ENCODE results near the gene FIZ1. TPM values are rescaled to one million over a fixed set of nuclear protein-coding genes. Genes with fewer than 3 reads are reported as not detected.

FIZ1 gene, protein sequence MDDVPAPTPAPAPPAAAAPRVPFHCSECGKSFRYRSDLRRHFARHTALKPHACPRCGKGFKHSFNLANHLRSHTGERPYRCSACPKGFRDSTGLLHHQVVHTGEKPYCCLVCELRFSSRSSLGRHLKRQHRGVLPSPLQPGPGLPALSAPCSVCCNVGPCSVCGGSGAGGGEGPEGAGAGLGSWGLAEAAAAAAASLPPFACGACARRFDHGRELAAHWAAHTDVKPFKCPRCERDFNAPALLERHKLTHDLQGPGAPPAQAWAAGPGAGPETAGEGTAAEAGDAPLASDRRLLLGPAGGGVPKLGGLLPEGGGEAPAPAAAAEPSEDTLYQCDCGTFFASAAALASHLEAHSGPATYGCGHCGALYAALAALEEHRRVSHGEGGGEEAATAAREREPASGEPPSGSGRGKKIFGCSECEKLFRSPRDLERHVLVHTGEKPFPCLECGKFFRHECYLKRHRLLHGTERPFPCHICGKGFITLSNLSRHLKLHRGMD
- total RNA-seq: 6.9 and 7.9 TPM in 2 replicates

DNA sequence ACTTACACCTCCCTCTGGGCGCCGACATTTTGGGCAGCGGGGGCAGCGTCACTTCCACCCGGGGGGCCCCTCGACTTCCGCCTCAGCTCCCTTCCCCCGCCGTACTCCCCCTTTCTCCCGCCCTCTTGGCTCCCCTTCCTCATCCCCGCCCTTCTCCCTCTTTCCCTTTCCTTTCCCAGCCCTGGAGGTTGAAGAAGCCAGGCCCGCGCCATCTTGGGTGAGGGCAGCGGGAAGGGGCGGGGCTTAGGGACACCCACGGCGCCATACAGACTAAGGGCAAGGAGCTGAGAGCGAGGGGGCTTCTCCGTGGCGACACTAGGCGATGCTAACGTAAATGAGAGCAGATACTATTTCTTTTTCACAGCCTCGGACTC lies at the start of gene FIZ1:
Gene FIZ1, minus strand, starts transcription at position 50 of the 374 bp plus-strand sequence. CDS start 1,652 bp downstream, outside the sequence.

DNA sequence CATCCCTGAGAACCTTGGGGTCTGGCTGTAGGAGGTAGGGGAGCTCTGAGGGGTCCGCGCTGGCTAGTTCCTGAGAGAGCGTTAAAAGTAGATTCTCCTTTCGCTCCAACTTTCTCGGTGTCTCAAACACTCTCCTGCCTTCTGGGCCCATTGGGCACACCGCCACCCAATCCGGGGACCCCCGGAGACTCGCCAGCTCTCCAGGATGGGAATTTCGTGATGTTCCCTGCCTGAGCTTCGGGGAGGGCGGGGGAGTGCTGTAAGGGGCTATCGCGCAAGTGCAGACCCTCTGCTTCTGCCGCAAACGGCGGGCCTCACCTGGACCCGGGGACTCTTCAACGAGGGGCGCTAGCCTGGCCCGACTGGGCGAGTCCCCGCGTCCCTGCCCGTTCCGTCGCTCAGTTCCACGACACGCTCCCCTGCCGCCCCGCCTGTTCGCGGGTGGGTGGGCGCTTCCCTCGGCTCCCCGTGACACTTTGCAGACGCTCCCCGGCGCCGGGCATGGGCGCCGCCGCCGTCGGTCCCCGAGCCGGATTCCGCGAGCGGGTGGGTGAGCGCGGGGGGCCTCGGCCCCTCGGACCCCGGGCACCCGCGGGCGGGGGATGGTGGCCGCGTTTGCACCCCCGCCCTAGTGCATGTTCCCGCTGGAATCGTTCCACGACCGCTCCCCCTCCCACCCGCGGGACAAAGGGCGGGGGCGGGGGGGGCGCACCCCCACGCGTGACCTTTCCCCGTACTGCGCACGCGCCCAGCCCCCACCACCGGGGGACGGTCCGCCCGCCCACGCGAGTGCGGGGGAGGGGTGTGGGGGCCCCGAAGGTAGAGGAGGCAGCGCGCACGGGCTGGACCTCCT lies 48.6 kb upstream of the FIZ1 start, which contains the start of gene CCDC106:
Gene CCDC106, plus strand, starts transcription at position 481 of the 853 bp plus-strand sequence. CDS start 835 bp downstream, outside the sequence.

DNA sequence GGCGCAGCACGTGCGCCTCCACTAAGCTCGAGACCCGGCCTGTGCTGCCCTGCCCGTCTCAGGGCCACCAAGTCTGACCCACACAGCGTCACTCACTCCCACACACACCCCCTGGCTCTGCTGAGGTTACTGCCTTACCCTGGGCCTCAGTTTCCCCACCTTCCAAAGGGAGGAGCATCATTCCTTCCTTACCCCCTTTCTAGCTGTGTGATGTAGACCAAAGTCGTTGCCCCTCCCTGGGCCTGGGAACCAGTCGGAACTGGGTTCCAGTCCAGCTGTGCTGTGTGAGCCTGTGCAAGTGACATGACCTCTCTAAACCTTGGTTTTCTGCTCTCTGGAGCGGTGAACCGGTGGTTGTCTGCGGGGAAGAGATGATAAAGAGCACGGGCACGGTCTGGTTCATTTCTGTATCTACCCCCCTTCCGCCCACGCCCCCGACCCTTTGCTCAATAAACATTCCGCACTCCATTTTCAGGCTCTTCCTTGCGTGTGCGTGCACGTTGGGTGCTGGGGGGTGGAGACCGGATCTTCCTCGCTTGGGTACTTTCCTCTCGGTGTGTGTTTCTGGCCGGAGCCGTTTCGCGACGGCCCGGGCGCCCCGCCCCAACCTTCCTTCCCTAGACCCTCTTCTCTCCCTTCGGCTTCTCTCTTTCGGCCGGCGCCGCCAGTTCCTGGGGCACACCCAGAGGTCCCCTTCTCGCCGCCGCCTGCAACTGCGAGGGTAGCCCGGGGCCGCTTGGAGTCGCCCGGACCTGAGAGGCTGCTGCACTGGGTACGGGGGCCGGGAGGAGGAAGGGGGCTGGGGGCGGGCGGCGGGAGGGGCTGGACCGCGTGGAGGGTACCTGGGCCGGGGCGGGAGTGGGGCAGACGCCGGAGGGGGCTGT lies 43.9 kb upstream of the FIZ1 start, which contains the start of gene ZNF581:
Gene ZNF581, plus strand, starts transcription at position 647 of the 884 bp plus-strand sequence. CDS start 923 bp downstream, outside the sequence.

DNA sequence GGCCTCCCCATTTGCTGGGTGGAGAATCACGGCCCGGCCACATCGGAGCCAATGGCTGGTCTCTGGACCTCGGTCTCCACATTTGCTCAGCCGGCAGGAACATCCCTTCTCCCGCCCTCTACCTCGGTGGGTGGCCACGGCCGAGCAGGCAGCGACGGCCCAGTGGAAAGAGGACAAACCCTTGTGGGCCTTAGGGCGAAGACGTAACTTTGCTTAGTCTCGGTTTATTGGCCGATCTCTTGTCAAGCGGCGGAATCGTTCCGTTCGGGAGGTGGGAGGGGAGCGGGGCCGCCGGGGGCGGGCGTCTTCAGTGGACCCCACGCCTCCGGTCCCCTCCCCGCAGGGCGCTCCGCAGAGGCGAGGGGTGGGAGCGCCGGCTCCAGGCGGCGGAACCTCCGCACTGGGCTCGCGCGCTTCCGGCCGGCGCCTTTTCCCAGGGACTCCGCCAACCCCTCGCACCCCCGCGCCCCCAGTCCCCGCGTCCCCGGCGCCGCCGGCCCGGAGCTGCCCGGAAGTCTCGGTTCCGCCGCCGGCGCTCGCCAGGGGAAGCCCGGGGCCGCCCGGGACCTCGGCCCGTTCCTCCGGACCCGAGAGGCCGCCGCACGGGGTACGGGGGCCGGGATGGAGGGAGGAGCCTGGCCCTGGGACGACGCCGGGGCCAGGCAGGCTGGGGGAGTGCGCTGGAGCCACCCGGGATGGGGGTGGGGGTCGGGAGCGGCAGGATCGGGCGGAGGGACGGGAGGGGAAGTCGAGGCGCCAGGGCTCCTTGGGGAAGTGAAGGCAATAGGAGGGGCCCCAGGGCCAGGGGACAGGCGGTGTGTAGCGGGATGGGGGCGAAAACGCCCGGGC lies 41.5 kb upstream of the FIZ1 start, which contains the start of gene ZNF580:
Gene ZNF580, plus strand, starts transcription at position 426 of the 849 bp plus-strand sequence. CDS start 1,507 bp downstream, outside the sequence.

DNA sequence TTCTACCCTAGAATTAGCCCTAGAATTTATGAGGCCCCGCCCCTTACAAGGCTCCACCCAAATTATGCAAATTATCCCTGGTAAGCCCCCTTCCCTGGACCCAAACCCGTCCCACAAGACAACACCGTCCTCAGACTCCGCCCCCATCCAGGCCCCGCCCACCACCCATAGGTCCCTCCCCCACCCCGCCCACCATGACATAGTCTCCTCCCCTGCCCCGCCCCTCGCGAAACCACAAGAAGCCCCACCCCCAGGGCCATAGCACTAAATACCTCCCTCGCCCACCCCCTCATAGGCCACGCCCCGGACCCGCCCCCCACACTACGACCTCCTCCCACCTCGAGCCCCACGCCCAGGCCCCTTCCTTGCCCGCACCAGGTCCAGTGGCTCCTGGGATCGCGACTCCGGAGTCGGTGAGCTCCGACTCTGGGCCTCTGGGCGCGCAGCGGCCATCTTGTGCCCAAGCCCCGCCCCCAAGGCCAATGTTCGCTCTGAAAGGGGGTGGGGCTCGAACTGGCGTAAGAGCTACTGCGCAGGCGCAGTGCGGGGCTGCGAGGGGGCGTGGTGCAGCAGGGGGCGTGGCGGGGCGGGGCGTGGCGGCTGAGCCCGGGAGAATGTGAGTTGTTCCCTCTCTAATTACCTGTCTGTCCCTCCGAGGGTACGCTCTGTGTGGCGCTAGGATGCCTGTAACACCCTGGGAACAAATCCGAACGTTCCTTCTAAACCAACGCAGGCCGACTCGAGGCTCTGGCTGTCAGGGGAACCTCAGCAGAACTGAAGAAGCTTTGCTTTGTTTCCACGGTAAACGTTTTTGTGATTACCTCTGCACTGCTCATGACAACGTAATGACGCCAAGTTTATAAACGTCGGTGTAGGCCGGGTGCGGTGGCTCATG lies 25.0 kb upstream of the FIZ1 start, which contains the start of gene ZNF784:
Gene ZNF784, minus strand, starts transcription at position 458 of the 895 bp plus-strand sequence. Its CDS starts 5 bp downstream, at position 453.

DNA sequence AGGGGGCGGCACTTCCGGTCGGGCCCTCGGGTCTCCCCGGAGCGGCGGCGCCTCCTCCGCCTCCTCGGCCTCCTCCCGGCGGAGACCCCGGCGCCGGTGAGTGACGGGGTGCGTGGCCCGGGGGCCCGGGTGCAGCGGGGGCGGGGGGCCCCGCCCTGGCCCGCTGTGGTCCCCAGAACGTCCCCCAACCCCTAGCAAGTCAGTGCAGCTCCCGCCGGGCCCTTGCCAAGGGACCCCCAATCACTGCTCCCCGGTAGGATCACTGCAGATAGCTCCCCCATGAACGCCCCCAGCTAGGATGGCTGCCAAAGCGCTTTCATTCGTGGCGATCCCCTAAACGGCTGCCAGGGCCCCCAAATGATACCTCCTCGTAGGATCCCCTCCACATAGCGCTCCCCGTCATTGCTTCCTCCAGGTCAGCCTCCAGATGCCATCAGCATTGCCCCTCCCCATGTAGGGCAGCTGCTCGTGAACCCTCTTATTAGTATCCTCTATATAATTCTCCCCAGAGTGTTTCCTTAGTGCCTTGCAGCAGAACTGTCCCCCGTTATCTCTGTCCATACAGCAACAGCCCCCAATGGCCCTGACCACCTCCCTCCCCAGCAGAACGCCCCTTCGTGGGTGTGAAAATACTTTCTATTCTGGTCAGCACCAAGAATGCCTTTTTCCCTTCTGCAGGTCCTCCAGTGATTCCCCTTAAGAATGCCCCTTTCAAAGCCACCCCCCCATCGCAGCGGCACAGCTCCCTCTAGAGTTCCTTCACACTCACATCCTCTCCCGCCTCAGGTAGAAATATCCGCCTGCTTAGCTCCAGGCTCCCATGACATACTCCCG lies 6.5 kb upstream of the FIZ1 start, which contains the start of gene ZNF865:
Gene ZNF865, plus strand, starts transcription at position 11 of the 834 bp plus-strand sequence. CDS start 7,972 bp downstream, outside the sequence.

DNA sequence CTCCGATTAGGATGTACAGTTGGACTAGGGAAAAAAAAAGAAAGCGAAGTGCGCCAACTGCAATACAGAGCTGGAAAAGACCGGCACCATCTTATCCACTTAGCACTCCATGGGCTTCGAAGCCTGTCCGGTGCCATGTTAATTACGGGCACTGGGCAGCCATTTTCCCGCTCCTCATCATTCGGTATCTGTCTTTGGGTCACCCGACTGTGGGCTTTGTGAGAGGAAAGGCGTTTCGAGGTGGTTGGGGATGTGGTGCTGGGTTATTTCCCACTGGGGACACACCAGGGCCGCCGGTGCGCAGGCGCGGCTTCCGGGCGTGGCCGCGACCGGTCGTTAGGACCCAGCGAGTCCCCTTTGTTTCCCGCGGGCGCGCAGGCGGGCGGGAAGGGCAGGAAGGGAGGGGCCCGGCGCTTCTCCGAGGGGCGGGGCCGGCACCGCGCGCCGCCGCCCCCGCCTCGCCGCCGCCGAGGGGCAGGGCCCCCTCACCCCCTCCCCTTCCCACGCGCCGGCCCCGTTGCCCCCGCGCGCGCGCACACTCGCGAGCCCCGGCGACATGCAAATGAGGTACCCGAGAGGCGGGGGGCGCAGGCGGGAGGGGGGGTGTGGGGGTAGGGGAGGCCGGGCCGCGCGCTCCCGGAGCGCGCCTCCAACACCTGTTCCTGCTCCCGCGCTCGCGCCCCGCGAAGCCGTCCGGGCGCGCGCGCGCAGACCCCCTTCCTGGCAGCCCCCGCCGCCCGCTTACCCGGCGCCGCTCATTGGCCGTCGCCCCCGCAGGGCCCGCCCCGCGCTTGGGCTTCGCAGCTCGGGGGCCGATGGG lies 735 bp upstream of the FIZ1 start, which contains the start of gene ZNF524:
Gene ZNF524, plus strand, starts transcription at position 447 of the 820 bp plus-strand sequence. CDS start 1,825 bp downstream, outside the sequence.

DNA sequence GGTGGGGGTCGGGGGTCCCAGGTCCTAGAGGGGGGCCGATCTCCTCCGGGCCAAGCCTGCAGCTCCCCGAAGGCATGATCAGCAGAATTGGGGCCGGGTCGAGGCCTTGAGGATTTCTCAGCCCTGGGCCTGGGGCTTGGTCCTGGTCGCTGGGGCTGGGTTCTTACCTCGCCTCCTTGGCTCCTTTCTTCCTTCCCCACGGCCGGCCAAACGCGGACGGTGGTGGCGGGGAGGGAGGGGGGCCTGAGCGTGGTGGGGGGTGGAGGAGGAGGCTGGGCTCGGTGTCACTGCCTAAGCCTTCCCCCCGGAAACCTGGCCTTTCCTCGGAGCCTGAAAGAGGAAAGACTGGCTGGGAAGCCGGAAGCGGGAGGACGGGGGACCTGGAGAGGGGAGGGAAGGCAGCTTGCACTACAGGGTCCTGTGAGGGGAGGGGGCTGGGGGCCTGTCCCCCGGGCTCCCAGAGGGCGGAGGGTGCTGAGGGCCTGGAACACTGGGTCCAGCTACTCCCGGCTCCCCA lies 18.6 kb downstream of the FIZ1 start, which contains the start of gene ZNF579:
Gene ZNF579, minus strand, starts transcription at position 221 of the 517 bp plus-strand sequence. CDS start 1,209 bp downstream, outside the sequence.

DNA sequence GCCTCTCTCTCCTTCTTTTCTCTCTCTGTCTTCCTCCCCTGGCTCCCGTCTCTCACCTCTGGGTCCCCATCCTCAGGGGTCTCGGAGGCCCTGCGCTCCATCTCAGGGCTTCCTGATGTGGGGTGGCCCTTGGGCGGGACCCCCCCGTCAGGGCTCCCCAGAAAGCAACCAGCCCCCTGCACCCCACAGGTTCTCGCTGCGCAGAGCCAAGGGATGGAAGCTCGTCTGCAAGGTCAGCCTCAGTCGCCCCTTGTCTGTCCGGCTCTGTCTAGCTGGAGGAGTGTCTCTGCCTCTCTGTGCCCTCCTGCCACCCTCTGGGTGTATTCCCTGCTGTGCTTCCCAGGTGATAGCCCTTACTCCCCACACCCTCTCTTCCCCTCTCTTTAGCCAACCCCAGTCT lies 53.9 kb downstream of the FIZ1 start, which contains the start of gene SBK3:
Gene SBK3, minus strand, starts transcription at position 101 of the 400 bp plus-strand sequence. Its CDS starts 0 bp downstream, at position 101.

Other genes with a start within 250 kb of the FIZ1 start
- gene COX6B2, start 244.8 kb downstream of the FIZ1 start, total RNA-seq: 0.42 and 0.55 TPM in 2 replicates
- gene GARIN5B, start 236.3 kb downstream of the FIZ1 start, total RNA-seq: not detected in 2 replicates
- gene IL11, start 229.1 kb downstream of the FIZ1 start, total RNA-seq: 2.9 and 7.0 TPM in 2 replicates
- gene TMEM190, start 222.7 kb downstream of the FIZ1 start, total RNA-seq: not detected in 2 replicates
- gene TMEM238, start 215.2 kb downstream of the FIZ1 start, total RNA-seq: 11.9 and 16.4 TPM in 2 replicates
- gene RPL28, start 213.6 kb downstream of the FIZ1 start, total RNA-seq: 297 and 300 TPM in 2 replicates
- gene UBE2S, start 191.7 kb downstream of the FIZ1 start, total RNA-seq: 107 and 271 TPM in 2 replicates
- gene SHISA7, start 156.2 kb downstream of the FIZ1 start, total RNA-seq: not detected in 2 replicates
- gene ISOC2, start 137.9 kb downstream of the FIZ1 start, total RNA-seq: 132 and 147 TPM in 2 replicates
- gene C19orf85, start 134.8 kb downstream of the FIZ1 start, total RNA-seq: not detected in 2 replicates
- gene ZNF628, start 122.9 kb downstream of the FIZ1 start, total RNA-seq: 8.6 and 15.3 TPM in 2 replicates
- 12.7 and 16.3 TPM in 2 replicates for gene NAT14, start 114.3 kb downstream of the FIZ1 start, total RNA-seq
- gene SSC5D, start 111.1 kb downstream of the FIZ1 start, total RNA-seq: 0.31 TPM in 1 of 2 replicates, not detected in the other
- gene SBK2, start 62.4 kb downstream of the FIZ1 start, total RNA-seq: not detected in 2 replicates
- not detected in 2 replicates for gene SBK3, start 54.0 kb downstream of the FIZ1 start, total RNA-seq
- gene ZNF579, start 18.7 kb downstream of the FIZ1 start, total RNA-seq: 4.7 and 6.6 TPM in 2 replicates
- gene ZNF524, start 771 bp upstream of the FIZ1 start, total RNA-seq: 20.2 and 24.9 TPM in 2 replicates
- 2.7 and 3.7 TPM in 2 replicates for gene ZNF865, start 6.1 kb upstream of the FIZ1 start, total RNA-seq
- 2.3 and 3.2 TPM in 2 replicates for gene ZNF784, start 25.0 kb upstream of the FIZ1 start, total RNA-seq
- 8.0 and 8.3 TPM in 2 replicates for gene ZNF580, start 41.5 kb upstream of the FIZ1 start, total RNA-seq
- gene ZNF581, start 44.1 kb upstream of the FIZ1 start, total RNA-seq: 20.5 and 40.1 TPM in 2 replicates
- 7.1 and 7.3 TPM in 2 replicates for gene CCDC106, start 48.7 kb upstream of the FIZ1 start, total RNA-seq
- 96.4 and 163 TPM in 2 replicates for gene U2AF2, start 55.5 kb upstream of the FIZ1 start, total RNA-seq
- 107 and 117 TPM in 2 replicates for gene EPN1, start 75.7 kb upstream of the FIZ1 start, total RNA-seq
- gene NLRP9, start 138.9 kb upstream of the FIZ1 start, total RNA-seq: not detected in 2 replicates
- gene RFPL4A, start 159.6 kb upstream of the FIZ1 start, total RNA-seq: not detected in 2 replicates
- gene RFPL4AL1, start 169.6 kb upstream of the FIZ1 start, total RNA-seq: not detected in 2 replicates
- gene NLRP11, start 232.5 kb upstream of the FIZ1 start, total RNA-seq: not detected in 2 replicates
- not detected in 2 replicates for gene NLRP4, start 237.0 kb upstream of the FIZ1 start, total RNA-seq